ENCODE measurements around the gene PSMA3.

The PSMA3 gene

GRCh38 chr14:58200480-58200841, 44.2 kb upstream of the PSMA3 start:
- no peak for TF ChIP-seq CTCF (IDR thresholded peaks at IDR 0.05)
- peak overlapping the region; percentile 83 for H2AFZ ChIP-seq
- no peaks in the 10 kb centered on the region for H3K27me3 ChIP-seq (ENCODE audit: control insufficient read depth, insufficient read depth, low read length)
- H3K79me2 ChIP-seq, result peaks cover 10% of the 10 kb centered on the region
- H3K4me2 ChIP-seq (ENCODE audit: low read length), result peak overlapping the region; percentile 93
- peaks cover 3% of the 10 kb centered on the region for H3K4me1 ChIP-seq
- peak overlapping the region; percentile 93 for H3K4me3 ChIP-seq (ENCODE audit: low read depth, low read length)
- no peaks in the 10 kb centered on the region for H3K9me3 ChIP-seq (ENCODE audit: control insufficient read depth, low read length)
- peak overlapping the region; percentile 89 for H3K27ac ChIP-seq
- H3K36me3 ChIP-seq (ENCODE audit: control insufficient read depth, insufficient read depth, low read length), result no peaks in the 10 kb centered on the region
- H3K9ac ChIP-seq, result peak overlapping the region; percentile 31

- Histone ChIP-seq H3K4me1 (peaks cover 3% of the 10 kb centered on the region), H3K9me3 (ENCODE audit: control insufficient read depth, low read length) (no peaks in the 10 kb centered on the region), H3K4me3 (ENCODE audit: low read depth, low read length) (peak overlapping the region; percentile 93), H3K79me2 (peaks cover 10% of the 10 kb centered on the region), H3K9ac (peak overlapping the region; percentile 31), H3K27ac (peak overlapping the region; percentile 89), H3K4me2 (ENCODE audit: low read length) (peak overlapping the region; percentile 93), H3K36me3 (ENCODE audit: control insufficient read depth, insufficient read depth, low read length) (no peaks in the 10 kb centered on the region), H3K27me3 (ENCODE audit: control insufficient read depth, insufficient read depth, low read length) (no peaks in the 10 kb centered on the region), H2AFZ (peak overlapping the region; percentile 83)
- no peak for TF ChIP-seq CTCF (IDR thresholded peaks at IDR 0.05)
Measured at GRCh38 chr14:58200846-58201245, 43.8 kb upstream of the PSMA3 start.

GRCh38 chr14:58213176-58213575, 31.5 kb upstream of the PSMA3 start:
- Histone ChIP-seq H3K79me2 (no peaks in the 10 kb centered on the region), H3K4me1 (no peaks in the 10 kb centered on the region), H3K9me3 (ENCODE audit: control insufficient read depth, low read length) (no peaks in the 10 kb centered on the region), H3K9ac (no peak overlapping the region), H3K4me3 (ENCODE audit: low read depth, low read length) (no peak overlapping the region), H3K4me2 (ENCODE audit: low read length) (no peak overlapping the region), H3K36me3 (ENCODE audit: control insufficient read depth, insufficient read depth, low read length) (no peaks in the 10 kb centered on the region), H2AFZ (no peak overlapping the region), H3K27me3 (ENCODE audit: control insufficient read depth, insufficient read depth, low read length) (no peaks in the 10 kb centered on the region), H3K27ac (no peak overlapping the region)
- TF ChIP-seq CTCF (IDR thresholded peaks at IDR 0.05), result no peak

GRCh38 chr14:58215191-58215914, 29.3 kb upstream of the PSMA3 start:
- TF ChIP-seq CTCF (IDR thresholded peaks at IDR 0.05), result no peak

GRCh38 chr14:58216544-58216943, 28.1 kb upstream of the PSMA3 start:
- no peaks in the 10 kb centered on the region for H3K27me3 ChIP-seq (ENCODE audit: control insufficient read depth, insufficient read depth, low read length)
- no peaks in the 10 kb centered on the region for H3K36me3 ChIP-seq (ENCODE audit: control insufficient read depth, insufficient read depth, low read length)
- TF ChIP-seq CTCF (IDR thresholded peaks at IDR 0.05), result no peak
- H2AFZ ChIP-seq, result no peak overlapping the region
- no peaks in the 10 kb centered on the region for H3K4me1 ChIP-seq
- no peaks in the 10 kb centered on the region for H3K9me3 ChIP-seq (ENCODE audit: control insufficient read depth, low read length)
- no peak overlapping the region for H3K27ac ChIP-seq
- H3K4me3 ChIP-seq (ENCODE audit: low read depth, low read length), result no peak overlapping the region
- H3K79me2 ChIP-seq, result no peaks in the 10 kb centered on the region
- no peak overlapping the region for H3K9ac ChIP-seq
- H3K4me2 ChIP-seq (ENCODE audit: low read length), result no peak overlapping the region

More at GRCh38 chr14:58215191-58215914, 29.3 kb upstream of the PSMA3 start:
- no peak overlapping the region for H2AFZ ChIP-seq
- no peak overlapping the region for H3K4me3 ChIP-seq (ENCODE audit: low read depth, low read length)
- H3K79me2 ChIP-seq, result no peaks in the 10 kb centered on the region
- H3K4me2 ChIP-seq (ENCODE audit: low read length), result no peak overlapping the region
- no peaks in the 10 kb centered on the region for H3K4me1 ChIP-seq
- H3K27me3 ChIP-seq (ENCODE audit: control insufficient read depth, insufficient read depth, low read length), result no peaks in the 10 kb centered on the region
- H3K27ac ChIP-seq, result no peak overlapping the region
- no peak overlapping the region for H3K9ac ChIP-seq
- no peaks in the 10 kb centered on the region for H3K36me3 ChIP-seq (ENCODE audit: control insufficient read depth, insufficient read depth, low read length)
- H3K9me3 ChIP-seq (ENCODE audit: control insufficient read depth, low read length), result no peaks in the 10 kb centered on the region
